Naive thymus-derived CD8-positive, alpha-beta T cell (primary cell): Measurements from ENCODE around the gene OR8A1. TPM values are rescaled to one million over a fixed set of nuclear protein-coding genes. Genes with fewer than 3 reads are reported as not detected.
"Not testable (repeated sequence)": the region's sequence is repeated elsewhere in the genome, so short reads cannot be mapped to it uniquely, and the experiment has no call there.

ENCODE experiments used
- ATAC-seq, 2 donors: fragments of 150-1000 bp; cut with Tn5 transposase in 1 of 2; sonication (Bioruptor Pico), chemical (Tn5 transposase) in 1 of 2; 1 replicate in 1 of 2; 2 replicates in 1 of 2; pipeline ENCODE4 v1.10.0; 2021; ENCODE audit warnings: mild to moderate bottlenecking in 2 of 2, moderate library complexity in 2 of 2
- POLR2A ChIA-PET: fragments of 350-600 bp; sonication (Branson Sonifier 250); formaldehyde crosslinking; loops from one replicate; lab custom pipeline; 2021; ENCODE audit warnings: antibody characterized with exemption; lab: Charles Lee
- DNase-seq, 10 donors: peaks; one replicate each; pipeline versions ENCODE4 v3.0.0 to v3.0.0-alpha.2; 2020 to 2022
- H3K27ac Mint-ChIP-seq, 10 donors: one replicate each; pipeline ENCODE4 v1.8.0; 2020 to 2022; ENCODE audit warnings: mild to moderate bottlenecking in 10 of 10, mixed read lengths in 10 of 10, moderate library complexity in 4 of 10, inconsistent platforms in 1 of 10
- H3K27me3 Mint-ChIP-seq, 5 donors: one replicate each; pipeline ENCODE4 v1.8.0; 2021 to 2022; ENCODE audit warnings: mixed read lengths in 5 of 5
- H3K36me3 Mint-ChIP-seq, 3 donors: one replicate each; pipeline ENCODE4 v1.8.0; 2020 to 2022; ENCODE audit warnings: mixed read lengths in 3 of 3, mild to moderate bottlenecking in 2 of 3, inconsistent platforms in 1 of 3
- H3K4me1 Mint-ChIP-seq, 4 donors: one replicate each; pipeline ENCODE4 v1.8.0; 2021 to 2022; ENCODE audit warnings: mixed read lengths in 4 of 4
- H3K4me3 Mint-ChIP-seq, 10 donors: one replicate each; pipeline ENCODE4 v1.8.0; 2020 to 2022; ENCODE audit warnings: mild to moderate bottlenecking in 10 of 10, mixed read lengths in 10 of 10, moderate library complexity in 6 of 10, inconsistent platforms in 1 of 10
- H3K9me3 Mint-ChIP-seq, 9 donors: one replicate each; pipeline ENCODE4 v1.8.0; 2020 to 2022; ENCODE audit warnings: mixed read lengths in 9 of 9, mild to moderate bottlenecking in 3 of 9, inconsistent platforms in 1 of 9, moderate library complexity in 1 of 9
- polyA plus RNA-seq, 3 donors: library from polyadenylated mRNA; unstranded; fragments of 300-500 nt; fragmentation: Illumina TruSeq; gene quantifications; one replicate each; pipeline ENCODE4 v1.2.3, GENCODE V29; 2021
- total RNA-seq, 8 experiments: library from RNA in 2 of 8; stranded (reverse) in 2 of 8; gene quantifications; one replicate each; pipeline ENCODE4 v1.2.3 and lab custom pipeline; 2021 to 2026

The OR8A1 gene
- total and polyA plus RNA-seq, 5 experiments from 2014 or later: not detected

GRCh38 chr11:124600621-124601320 lies 31.0 kb downstream of the OR8A1 start:
- H3K4me1 Mint-ChIP-seq: peaks cover 0 to 1% (median 0%) of the 10 kb centered on the region in 4 donors
- peaks cover 5 to 37% (median 29%) of the 10 kb centered on the region in 5 donors for H3K27me3 Mint-ChIP-seq

GRCh38 chr11:124602193-124602592 lies 32.4 kb downstream of the OR8A1 start:
- no peaks in the 10 kb centered on the region for H3K9me3 Mint-ChIP-seq
- POLR2A ChIA-PET: no interaction called here
- DNase-seq (no peak), ATAC-seq (no peak)
- H3K36me3 Mint-ChIP-seq: no peaks in the 10 kb centered on the region
- H3K27ac Mint-ChIP-seq: no peak overlapping the region
- peaks cover 3 to 28% (median 21%) of the 10 kb centered on the region in 5 donors for H3K27me3 Mint-ChIP-seq
- H3K4me1 Mint-ChIP-seq: peaks cover 0 to 2% (median 0%) of the 10 kb centered on the region in 4 donors
- H3K4me3 Mint-ChIP-seq: no peak overlapping the region

More at GRCh38 chr11:124600621-124601320, 31.0 kb downstream of the OR8A1 start:
- no peak for ATAC-seq
- H3K4me3 Mint-ChIP-seq: no peak overlapping the region
- DNase-seq: no peak
- POLR2A ChIA-PET: no interaction called here
- H3K9me3 Mint-ChIP-seq: no peaks in the 10 kb centered on the region
- H3K36me3 Mint-ChIP-seq: no peaks in the 10 kb centered on the region
- H3K27ac Mint-ChIP-seq: no peak overlapping the region

GRCh38 chr11:124602723-124603122 lies 32.9 kb downstream of the OR8A1 start:
- H3K4me3 Mint-ChIP-seq, POLR2A ChIA-PET, H3K36me3 Mint-ChIP-seq, H3K27ac Mint-ChIP-seq, DNase-seq, H3K9me3 Mint-ChIP-seq, H3K4me1 Mint-ChIP-seq, ATAC-seq: not testable (repeated sequence)
- H3K27me3 Mint-ChIP-seq: peaks cover 3 to 23% (median 15%) of the 10 kb centered on the region in 5 donors

GRCh38 chr11:124605719-124606118 lies 35.9 kb downstream of the OR8A1 start:
- H3K27ac Mint-ChIP-seq: no peak overlapping the region
- H3K4me1 Mint-ChIP-seq: peaks cover 0 to 2% (median 0%) of the 10 kb centered on the region in 4 donors
- no peaks in the 10 kb centered on the region for H3K36me3 Mint-ChIP-seq
- no peak for ATAC-seq
- peaks cover 0 to 11% (median 6%) of the 10 kb centered on the region in 5 donors for H3K27me3 Mint-ChIP-seq
- no peak for DNase-seq
- POLR2A ChIA-PET: no interaction called here
- no peaks in the 10 kb centered on the region for H3K9me3 Mint-ChIP-seq
- no peak overlapping the region for H3K4me3 Mint-ChIP-seq

GRCh38 chr11:124608147-124608546 lies 38.4 kb downstream of the OR8A1 start:
- Mint-ChIP-seq H3K9me3 (no peaks in the 10 kb centered on the region), H3K4me3 (no peak overlapping the region), H3K36me3 (no peaks in the 10 kb centered on the region), H3K27ac (no peak overlapping the region), H3K4me1 (peaks cover 4 to 15% (median 11%) of the 10 kb centered on the region in 4 donors), H3K27me3 (peaks cover 0 to 3% (median 0%) of the 10 kb centered on the region in 5 donors)
- DNase-seq (no peak), ATAC-seq (no peak)
- POLR2A ChIA-PET: interaction anchor here (0.6 kb wide), 1 partner anchor 139 kb away, joined by 3 read pairs; no protein-coding TSS in a partner anchor

- Mint-ChIP-seq H3K9me3 (no peaks in the 10 kb centered on the region), H3K36me3 (no peaks in the 10 kb centered on the region)
- POLR2A ChIA-PET: no interaction called here
Observed at GRCh38 chr11:124610295-124610694, 40.5 kb downstream of the OR8A1 start.

GRCh38 chr11:124611064-124611463 lies 41.3 kb downstream of the OR8A1 start, which contains the start of gene PANX3:
PANX3 (plus strand) TSS chr11:124611428; CDS start chr11:124611557, 129 bp downstream.
- no peak for DNase-seq
- ATAC-seq: no peak
- POLR2A ChIA-PET: no interaction called here

More at GRCh38 chr11:124610295-124610694, 40.5 kb downstream of the OR8A1 start:
- ATAC-seq (no peak), DNase-seq (no peak)
- Mint-ChIP-seq H3K27ac (peak overlapping the region in 2 of 10 donors; percentile 40 to 66), H3K4me1 (peaks cover 4 to 17% (median 12%) of the 10 kb centered on the region in 4 donors), H3K4me3 (no peak overlapping the region), H3K27me3 (peaks cover 0 to 3% (median 0%) of the 10 kb centered on the region in 5 donors)

GRCh38 chr11:124612045-124612444 lies 42.2 kb downstream of the OR8A1 start:
- H3K4me1 Mint-ChIP-seq: peaks cover 4 to 17% (median 10%) of the 10 kb centered on the region in 4 donors
- no peaks in the 10 kb centered on the region for H3K36me3 Mint-ChIP-seq
- POLR2A ChIA-PET: interaction anchor here (0.6 to 0.9 kb wide), 3 partner anchors 11 to 974 kb away, joined by 3 to 7 read pairs (median 5); partner anchors contain the start of gene TBRG1

More at GRCh38 chr11:124611064-124611463, 41.3 kb downstream of the OR8A1 start, which contains the start of gene PANX3:
- H3K4me3 Mint-ChIP-seq: peak within 1 kb of the TSS in 4 of 10 donors; percentile 33 to 55 (median 48)
- H3K27ac Mint-ChIP-seq: peak within 1 kb of the TSS in 8 of 10 donors; percentile 21 to 89 (median 64)
- H3K36me3 Mint-ChIP-seq: no peaks in the 10 kb centered on the region
- peaks cover 0 to 5% (median 0%) of the 10 kb centered on the region in 5 donors for H3K27me3 Mint-ChIP-seq
- H3K4me1 Mint-ChIP-seq: peaks cover 4 to 17% (median 10%) of the 10 kb centered on the region in 4 donors
- no peaks in the 10 kb centered on the region for H3K9me3 Mint-ChIP-seq

GRCh38 chr11:124612567-124613246 lies 42.9 kb downstream of the OR8A1 start:
- POLR2A ChIA-PET: no interaction called here
- ATAC-seq: no peak
- peak overlapping the region in 7 of 10 donors; percentile 21 to 89 (median 63) for H3K27ac Mint-ChIP-seq
- DNase-seq: no peak
- H3K4me1 Mint-ChIP-seq: peaks cover 4 to 17% (median 10%) of the 10 kb centered on the region in 4 donors
- no peak overlapping the region for H3K4me3 Mint-ChIP-seq
- peaks cover 2 to 9% (median 9%) of the 10 kb centered on the region in 5 donors for H3K27me3 Mint-ChIP-seq
- no peaks in the 10 kb centered on the region for H3K36me3 Mint-ChIP-seq
- no peaks in the 10 kb centered on the region for H3K9me3 Mint-ChIP-seq

More at GRCh38 chr11:124612045-124612444, 42.2 kb downstream of the OR8A1 start:
- peaks cover 0 to 5% (median 3%) of the 10 kb centered on the region in 5 donors for H3K27me3 Mint-ChIP-seq
- H3K9me3 Mint-ChIP-seq: no peaks in the 10 kb centered on the region
- peak overlapping the region in 8 of 10 donors; percentile 21 to 89 (median 64) for H3K27ac Mint-ChIP-seq
- peak in 3 of 10 donors; percentile 18 to 39 (median 29) for DNase-seq
- ATAC-seq: peak; percentile 81 to 89
- peak overlapping the region in 4 of 10 donors; percentile 33 to 55 (median 48) for H3K4me3 Mint-ChIP-seq

GRCh38 chr11:124618863-124619262 lies 49.1 kb downstream of the OR8A1 start:
- Mint-ChIP-seq H3K4me3 (no peak overlapping the region), H3K4me1 (peaks cover 4 to 17% (median 9%) of the 10 kb centered on the region in 4 donors), H3K27ac (no peak overlapping the region), H3K27me3 (peaks cover 2 to 21% (median 17%) of the 10 kb centered on the region in 5 donors), H3K36me3 (no peaks in the 10 kb centered on the region), H3K9me3 (no peaks in the 10 kb centered on the region)
- no peak for ATAC-seq
- DNase-seq: no peak
- POLR2A ChIA-PET: no interaction called here
